ENCODE measurements around the gene AMIGO1.

The AMIGO1 gene

DNA sequence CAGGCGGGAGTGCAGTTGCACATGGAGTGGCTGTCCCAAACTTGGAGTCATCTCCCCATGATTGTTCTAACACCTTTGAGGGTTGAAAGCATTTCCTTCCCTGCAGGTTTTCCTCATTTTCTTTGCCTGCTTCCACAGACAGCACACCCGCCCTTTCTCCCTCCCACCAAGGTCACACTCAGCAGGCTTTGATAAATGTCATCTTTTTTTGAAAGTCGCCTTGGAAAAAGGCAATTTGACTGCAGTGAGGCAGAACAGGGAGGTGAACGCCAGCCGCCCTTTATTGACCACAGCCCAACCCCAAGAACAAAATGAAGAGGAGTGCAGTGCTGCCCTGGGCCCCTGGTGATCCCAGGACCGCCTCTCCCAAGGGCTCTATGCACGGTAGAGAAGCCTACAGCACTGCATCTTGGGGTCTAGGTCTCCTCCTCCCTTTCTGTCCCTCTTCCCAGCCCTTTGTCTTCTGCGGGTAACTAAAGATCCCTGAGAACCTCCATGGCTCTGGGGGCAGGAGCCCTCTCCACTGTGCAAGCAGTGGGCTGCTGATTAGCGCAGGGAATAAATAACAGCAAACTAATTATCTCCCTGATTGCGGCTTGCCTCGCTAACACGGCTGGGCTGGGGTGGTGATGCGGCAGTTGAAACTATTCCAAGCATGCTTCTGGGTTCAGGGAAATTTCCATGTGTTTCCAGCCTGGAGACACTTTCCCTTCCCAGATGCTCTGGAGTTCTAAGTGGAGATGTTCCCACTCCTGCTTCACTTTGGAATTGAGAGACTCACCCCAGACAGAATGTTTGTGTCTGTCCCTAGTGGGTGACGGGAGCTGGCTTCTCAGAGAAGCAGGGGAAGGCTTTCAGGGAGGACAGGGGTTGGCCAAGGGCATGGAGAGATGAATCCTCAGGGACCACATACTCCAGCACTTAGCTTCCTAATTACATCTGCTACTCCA lies 11.8 kb upstream of the AMIGO1 start:
- TF ChIP-seq FOXP2 (optimal IDR thresholded peaks at IDR 0.05; ENCODE audit: borderline replicate concordance, extremely low read depth, extremely low read length, insufficient read depth): no peak
- TF ChIP-seq SIN3A (IDR thresholded peaks at IDR 0.05; ENCODE audit: borderline replicate concordance, insufficient read depth, low read length): no peak
- no peak for TF ChIP-seq TAF1 (IDR thresholded peaks at IDR 0.05; ENCODE audit: borderline replicate concordance, insufficient read depth, low read length)
- TF ChIP-seq, protein P1, sequence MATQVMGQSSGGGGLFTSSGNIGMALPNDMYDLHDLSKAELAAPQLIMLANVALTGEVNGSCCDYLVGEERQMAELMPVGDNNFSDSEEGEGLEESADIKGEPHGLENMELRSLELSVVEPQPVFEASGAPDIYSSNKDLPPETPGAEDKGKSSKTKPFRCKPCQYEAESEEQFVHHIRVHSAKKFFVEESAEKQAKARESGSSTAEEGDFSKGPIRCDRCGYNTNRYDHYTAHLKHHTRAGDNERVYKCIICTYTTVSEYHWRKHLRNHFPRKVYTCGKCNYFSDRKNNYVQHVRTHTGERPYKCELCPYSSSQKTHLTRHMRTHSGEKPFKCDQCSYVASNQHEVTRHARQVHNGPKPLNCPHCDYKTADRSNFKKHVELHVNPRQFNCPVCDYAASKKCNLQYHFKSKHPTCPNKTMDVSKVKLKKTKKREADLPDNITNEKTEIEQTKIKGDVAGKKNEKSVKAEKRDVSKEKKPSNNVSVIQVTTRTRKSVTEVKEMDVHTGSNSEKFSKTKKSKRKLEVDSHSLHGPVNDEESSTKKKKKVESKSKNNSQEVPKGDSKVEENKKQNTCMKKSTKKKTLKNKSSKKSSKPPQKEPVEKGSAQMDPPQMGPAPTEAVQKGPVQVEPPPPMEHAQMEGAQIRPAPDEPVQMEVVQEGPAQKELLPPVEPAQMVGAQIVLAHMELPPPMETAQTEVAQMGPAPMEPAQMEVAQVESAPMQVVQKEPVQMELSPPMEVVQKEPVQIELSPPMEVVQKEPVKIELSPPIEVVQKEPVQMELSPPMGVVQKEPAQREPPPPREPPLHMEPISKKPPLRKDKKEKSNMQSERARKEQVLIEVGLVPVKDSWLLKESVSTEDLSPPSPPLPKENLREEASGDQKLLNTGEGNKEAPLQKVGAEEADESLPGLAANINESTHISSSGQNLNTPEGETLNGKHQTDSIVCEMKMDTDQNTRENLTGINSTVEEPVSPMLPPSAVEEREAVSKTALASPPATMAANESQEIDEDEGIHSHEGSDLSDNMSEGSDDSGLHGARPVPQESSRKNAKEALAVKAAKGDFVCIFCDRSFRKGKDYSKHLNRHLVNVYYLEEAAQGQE (IDR thresholded peaks at IDR 0.05; ENCODE audit: insufficient read depth in 1 of 2, low read depth in 2 of 2, low read length in 2 of 2): no peak
- TF ChIP-seq POLR2AphosphoS5 (IDR thresholded peaks at IDR 0.05; ENCODE audit: low read depth, low read length): no peak

DNA sequence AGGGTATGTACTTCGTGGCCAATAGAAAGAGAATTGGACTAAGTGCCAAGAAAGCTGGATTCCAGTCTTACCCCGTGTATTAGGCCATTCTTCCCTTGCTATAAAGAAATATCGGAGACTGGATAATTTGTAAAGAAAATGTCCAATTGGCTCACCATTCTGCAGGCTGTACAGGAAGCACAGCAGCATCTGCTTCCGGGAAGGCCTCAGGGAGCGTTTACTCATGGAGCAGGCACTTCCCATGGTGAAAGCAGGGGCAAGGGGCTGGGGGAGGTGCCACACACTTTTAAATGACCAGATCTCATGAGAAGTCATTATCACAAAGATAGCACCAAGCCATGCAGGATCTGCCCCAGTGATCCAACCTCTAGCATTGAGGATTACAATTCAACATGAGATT lies 7.8 kb upstream of the AMIGO1 start:
- no peak for TF ChIP-seq FOXP2 (optimal IDR thresholded peaks at IDR 0.05; ENCODE audit: borderline replicate concordance, extremely low read depth, extremely low read length, insufficient read depth)
- TF ChIP-seq, protein P1 (IDR thresholded peaks at IDR 0.05; ENCODE audit: insufficient read depth in 1 of 2, low read depth in 2 of 2, low read length in 2 of 2): no peak
- TF ChIP-seq SIN3A (IDR thresholded peaks at IDR 0.05; ENCODE audit: borderline replicate concordance, insufficient read depth, low read length): no peak
- no peak for TF ChIP-seq TAF1 (IDR thresholded peaks at IDR 0.05; ENCODE audit: borderline replicate concordance, insufficient read depth, low read length)
- TF ChIP-seq POLR2AphosphoS5 (IDR thresholded peaks at IDR 0.05; ENCODE audit: low read depth, low read length): no peak

DNA sequence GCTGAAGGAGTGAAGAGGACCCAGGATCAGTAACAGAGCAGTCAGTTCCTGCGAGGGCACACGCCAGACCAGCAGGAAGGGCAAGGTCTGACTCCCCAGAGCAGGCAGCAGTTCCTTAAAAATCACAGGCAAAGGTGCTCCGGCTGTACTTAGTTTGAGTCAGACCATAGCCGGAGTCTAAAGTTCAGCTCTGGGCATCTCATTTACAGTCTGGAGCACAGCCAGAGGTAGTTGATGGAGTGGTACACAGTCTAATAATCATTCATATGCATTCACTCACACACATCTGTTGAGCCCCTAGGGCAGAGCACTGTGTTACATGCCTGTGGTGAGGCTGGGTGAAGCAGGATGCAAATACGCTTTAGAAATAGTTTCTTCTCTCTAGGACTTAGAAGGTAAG lies 7.3 kb upstream of the AMIGO1 start:
- TF ChIP-seq, protein P1 (IDR thresholded peaks at IDR 0.05; ENCODE audit: insufficient read depth in 1 of 2, low read depth in 2 of 2, low read length in 2 of 2): no peak
- TF ChIP-seq TAF1 (IDR thresholded peaks at IDR 0.05; ENCODE audit: borderline replicate concordance, insufficient read depth, low read length): no peak
- no peak for TF ChIP-seq POLR2AphosphoS5 (IDR thresholded peaks at IDR 0.05; ENCODE audit: low read depth, low read length)
- no peak for TF ChIP-seq FOXP2 (optimal IDR thresholded peaks at IDR 0.05; ENCODE audit: borderline replicate concordance, extremely low read depth, extremely low read length, insufficient read depth)
- TF ChIP-seq SIN3A (IDR thresholded peaks at IDR 0.05; ENCODE audit: borderline replicate concordance, insufficient read depth, low read length): no peak

DNA sequence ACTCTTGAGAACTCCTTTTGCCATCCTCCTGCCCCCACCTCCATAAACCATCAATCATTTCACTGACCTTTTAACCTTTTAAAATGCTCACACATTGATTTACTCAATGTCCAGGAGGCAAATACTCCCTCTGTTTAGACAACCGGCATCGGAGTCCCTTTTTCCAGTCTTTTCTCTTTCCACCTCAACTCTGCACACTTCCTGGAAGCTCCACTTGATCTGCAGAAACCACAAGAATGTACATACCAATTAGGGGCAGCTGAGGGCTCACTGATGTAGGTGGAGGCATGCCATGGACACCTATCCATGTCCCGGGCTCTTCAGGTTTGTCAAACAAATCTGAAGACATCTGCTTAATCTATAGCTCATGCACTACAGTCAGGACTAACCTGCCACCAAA lies 5.3 kb upstream of the AMIGO1 start:
- TF ChIP-seq, protein P1 (IDR thresholded peaks at IDR 0.05; ENCODE audit: insufficient read depth in 1 of 2, low read depth in 2 of 2, low read length in 2 of 2): no peak
- TF ChIP-seq TAF1 (IDR thresholded peaks at IDR 0.05; ENCODE audit: borderline replicate concordance, insufficient read depth, low read length): no peak

All from PFSK-1 (cell line).